ENCODE measurements around the gene ABCC8. TPM values are rescaled to one million over a fixed set of nuclear protein-coding genes. Genes with fewer than 3 reads are reported as not detected.

ABCC8 gene
- total RNA-seq, 4 donors from 2014 or later, result 0.23 to 1.9 (median 0.62) TPM; not detected in 1

DNA sequence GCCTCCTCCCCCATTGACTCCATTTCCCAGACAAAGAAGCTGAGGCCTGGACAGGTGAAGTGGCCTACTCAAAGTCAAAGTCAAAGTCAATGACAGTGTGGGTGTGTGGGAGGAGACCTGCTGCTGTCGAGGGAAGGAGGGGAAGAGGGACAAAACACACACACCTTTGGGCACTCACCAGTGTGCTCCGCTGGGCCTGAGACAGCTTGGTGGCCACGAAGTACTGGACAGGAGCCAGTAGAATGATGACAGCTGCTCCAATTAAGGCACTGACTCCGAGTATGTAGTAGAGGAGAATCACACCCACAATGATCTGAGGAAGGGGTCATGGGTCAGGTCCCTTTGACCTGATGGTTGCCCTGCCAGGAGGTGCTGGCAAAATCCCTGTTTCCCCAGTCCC lies 33.6 kb downstream of the ABCC8 start:
- Histone ChIP-seq H3K27ac (no peak overlapping the region), H3K27me3 (peaks cover 56% of the 10 kb centered on the region), H3K4me1 (no peaks in the 10 kb centered on the region), H3K9me3 (peaks cover 0 to 10% (median 0%) of the 10 kb centered on the region in 3 donors), H3K4me3 (no peak overlapping the region), H3K36me3 (no peaks in the 10 kb centered on the region)
- 67% methylated on average over 1 of the region's 4 CpGs; no CpG with 5 or more reads in 1 of the 2 donors for WGBS, 2 donors (ENCODE audit: low coverage in 1 of 2)
- ATAC-seq, result no peak
- TF ChIP-seq POLR2AphosphoS5 (IDR thresholded peaks at IDR 0.05) (no peak), POLR2A (IDR thresholded peaks at IDR 0.05) (no peak)
- TF ChIP-seq, protein P1, sequence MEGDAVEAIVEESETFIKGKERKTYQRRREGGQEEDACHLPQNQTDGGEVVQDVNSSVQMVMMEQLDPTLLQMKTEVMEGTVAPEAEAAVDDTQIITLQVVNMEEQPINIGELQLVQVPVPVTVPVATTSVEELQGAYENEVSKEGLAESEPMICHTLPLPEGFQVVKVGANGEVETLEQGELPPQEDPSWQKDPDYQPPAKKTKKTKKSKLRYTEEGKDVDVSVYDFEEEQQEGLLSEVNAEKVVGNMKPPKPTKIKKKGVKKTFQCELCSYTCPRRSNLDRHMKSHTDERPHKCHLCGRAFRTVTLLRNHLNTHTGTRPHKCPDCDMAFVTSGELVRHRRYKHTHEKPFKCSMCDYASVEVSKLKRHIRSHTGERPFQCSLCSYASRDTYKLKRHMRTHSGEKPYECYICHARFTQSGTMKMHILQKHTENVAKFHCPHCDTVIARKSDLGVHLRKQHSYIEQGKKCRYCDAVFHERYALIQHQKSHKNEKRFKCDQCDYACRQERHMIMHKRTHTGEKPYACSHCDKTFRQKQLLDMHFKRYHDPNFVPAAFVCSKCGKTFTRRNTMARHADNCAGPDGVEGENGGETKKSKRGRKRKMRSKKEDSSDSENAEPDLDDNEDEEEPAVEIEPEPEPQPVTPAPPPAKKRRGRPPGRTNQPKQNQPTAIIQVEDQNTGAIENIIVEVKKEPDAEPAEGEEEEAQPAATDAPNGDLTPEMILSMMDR (IDR thresholded peaks at IDR 0.05), result no peak

DNA sequence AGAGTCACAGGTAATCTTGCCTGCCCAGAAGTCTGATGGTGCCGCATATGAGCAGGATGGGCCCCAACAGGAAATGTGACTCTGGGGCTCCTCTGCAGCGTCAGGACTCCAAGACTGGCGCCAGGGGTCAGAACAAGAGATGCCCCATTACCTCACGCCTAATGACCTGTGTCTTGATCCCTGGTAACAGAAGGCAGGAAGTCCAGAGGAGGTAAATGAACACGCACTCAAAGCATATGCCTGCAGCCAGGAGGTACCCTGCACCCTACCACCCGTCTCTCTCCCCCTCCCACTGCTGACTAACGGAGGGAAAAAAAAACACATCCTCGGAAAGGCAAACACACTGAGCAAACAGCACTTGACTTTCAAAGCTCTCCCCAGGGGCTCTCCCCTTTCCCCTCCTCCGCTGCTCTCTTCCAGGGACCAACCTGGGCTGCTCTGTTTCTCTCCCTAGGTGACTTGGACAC lies 37.3 kb downstream of the ABCC8 start:
- peaks cover 47% of the 10 kb centered on the region for H3K27me3 ChIP-seq
- no peak overlapping the region for H3K27ac ChIP-seq
- no peak for ATAC-seq
- no peak overlapping the region for H3K4me3 ChIP-seq
- no peak for TF ChIP-seq EP300 (IDR thresholded peaks at IDR 0.05)
- no peak for TF ChIP-seq POLR2AphosphoS5 (IDR thresholded peaks at IDR 0.05)
- no peak for TF ChIP-seq POLR2A (IDR thresholded peaks at IDR 0.05)
- TF ChIP-seq, protein P1 (IDR thresholded peaks at IDR 0.05), result no peak
- no peaks in the 10 kb centered on the region for H3K36me3 ChIP-seq
- peaks cover 0 to 10% (median 0%) of the 10 kb centered on the region in 3 donors for H3K9me3 ChIP-seq
- no peaks in the 10 kb centered on the region for H3K4me1 ChIP-seq
- 11 to 51% methylated on average over 4 of the region's 9 CpGs for WGBS, 2 donors (ENCODE audit: low coverage in 1 of 2)

DNA sequence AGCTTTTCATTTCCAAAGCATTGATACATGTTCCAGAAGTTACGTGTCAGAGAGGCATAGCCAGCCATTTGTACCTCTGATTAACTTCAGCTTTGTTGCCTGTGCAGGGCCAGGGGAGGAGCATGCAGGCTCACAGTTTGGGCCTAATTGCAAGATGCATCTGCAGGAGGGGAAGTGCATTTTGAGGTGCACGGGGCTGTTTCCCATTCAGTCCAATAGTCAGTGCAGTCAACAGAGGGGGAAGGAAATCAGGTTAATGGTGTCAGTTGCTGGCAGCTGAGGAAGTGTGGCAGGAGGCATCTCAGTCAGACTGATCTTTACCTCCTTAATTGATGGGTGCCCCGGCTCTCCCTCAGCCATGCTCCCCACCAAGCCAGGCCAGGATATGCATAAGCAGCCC lies 39.3 kb downstream of the ABCC8 start:
- ATAC-seq, result no peak
- no peaks in the 10 kb centered on the region for H3K36me3 ChIP-seq
- peaks cover 31% of the 10 kb centered on the region for H3K27me3 ChIP-seq
- no peak overlapping the region for H3K4me3 ChIP-seq
- no peaks in the 10 kb centered on the region for H3K4me1 ChIP-seq
- 45 to 83% methylated on average over 1 to 2 of the region's 3 CpGs for WGBS, 2 donors (ENCODE audit: low coverage in 1 of 2)
- H3K9me3 ChIP-seq, result peaks cover 0 to 10% (median 0%) of the 10 kb centered on the region in 3 donors
- H3K27ac ChIP-seq, result no peak overlapping the region
- TF ChIP-seq, protein P1 (IDR thresholded peaks at IDR 0.05), result no peak
- TF ChIP-seq POLR2A (IDR thresholded peaks at IDR 0.05), result no peak
- no peak for TF ChIP-seq EP300 (IDR thresholded peaks at IDR 0.05)
- TF ChIP-seq POLR2AphosphoS5 (IDR thresholded peaks at IDR 0.05), result no peak

DNA sequence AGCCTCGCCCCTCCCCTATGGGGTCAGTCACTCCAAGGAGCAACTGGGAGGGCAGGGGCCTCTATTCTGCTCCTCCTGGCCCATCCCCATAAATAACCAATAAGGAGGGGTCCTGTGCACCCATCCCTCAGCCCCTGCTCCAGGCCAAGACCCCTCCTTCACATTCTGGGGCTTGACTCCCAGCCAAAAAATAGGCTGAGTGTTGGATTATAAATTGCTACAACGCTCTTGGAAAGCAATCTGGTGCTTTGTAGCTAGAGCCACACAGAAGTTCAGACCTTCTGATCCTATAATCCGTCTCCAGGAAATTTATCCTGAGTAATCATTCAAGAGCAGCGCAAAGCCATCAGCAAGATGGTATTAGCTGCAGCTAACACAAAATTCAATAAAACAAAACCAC lies 42.5 kb downstream of the ABCC8 start:
- WGBS, 2 donors (ENCODE audit: low coverage in 1 of 2), result 40 to 53% methylated on average over 3 to 4 of the region's 4 CpGs
- Histone ChIP-seq H3K4me1 (peaks cover 0 to 10% (median 0%) of the 10 kb centered on the region in 3 donors), H3K27ac (no peak overlapping the region), H3K36me3 (no peaks in the 10 kb centered on the region), H3K4me3 (no peak overlapping the region), H3K9me3 (no peaks in the 10 kb centered on the region), H3K27me3 (peaks cover 7% of the 10 kb centered on the region)
- no peak for ATAC-seq
- no peak for TF ChIP-seq POLR2AphosphoS5 (IDR thresholded peaks at IDR 0.05)
- TF ChIP-seq EP300 (IDR thresholded peaks at IDR 0.05), result no peak
- no peak for TF ChIP-seq POLR2A (IDR thresholded peaks at IDR 0.05)

DNA sequence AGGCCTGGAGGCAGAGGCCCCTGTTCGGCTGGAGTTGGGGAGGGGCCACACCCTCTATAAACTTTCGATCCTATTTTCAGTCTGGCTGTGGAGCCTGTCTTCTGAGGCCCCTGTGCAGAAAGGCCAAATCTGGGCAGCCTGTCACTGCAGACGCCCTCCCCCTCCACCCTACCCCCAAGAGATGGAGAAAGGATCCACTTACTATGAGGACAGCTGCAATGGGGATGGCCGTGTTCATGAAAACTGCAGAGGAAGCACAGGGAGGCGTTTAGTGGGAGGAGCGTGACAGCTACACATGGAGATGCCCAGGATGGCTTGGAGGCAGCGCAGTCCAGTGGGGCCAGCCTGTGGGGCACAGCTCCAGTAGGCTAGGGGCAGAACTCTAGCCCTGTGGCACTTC lies 44.6 kb downstream of the ABCC8 start:
- Histone ChIP-seq H3K4me1 (peaks cover 0 to 10% (median 0%) of the 10 kb centered on the region in 3 donors), H3K9me3 (no peaks in the 10 kb centered on the region), H3K4me3 (no peak overlapping the region), H3K27ac (no peak overlapping the region), H3K27me3 (peaks cover 7% of the 10 kb centered on the region), H3K36me3 (no peaks in the 10 kb centered on the region)
- no peak for ATAC-seq
- 31 to 44% methylated on average over 2 to 4 of the region's 7 CpGs for WGBS, 2 donors (ENCODE audit: low coverage in 1 of 2)
- TF ChIP-seq EP300 (IDR thresholded peaks at IDR 0.05) (no peak), POLR2A (IDR thresholded peaks at IDR 0.05) (no peak), POLR2AphosphoS5 (IDR thresholded peaks at IDR 0.05) (no peak)
- TF ChIP-seq, protein P1 (IDR thresholded peaks at IDR 0.05), result no peak
